GM21529 (cell line): ENCODE results near the gene TESPA1.

Experiments
- ATAC-seq: cut with Tn5 transposase; IDR thresholded peaks from one replicate; pipeline ENCODE4 v1.9.1; 2021; ENCODE audit not compliant: unreplicated experiment

TESPA1 gene

DNA sequence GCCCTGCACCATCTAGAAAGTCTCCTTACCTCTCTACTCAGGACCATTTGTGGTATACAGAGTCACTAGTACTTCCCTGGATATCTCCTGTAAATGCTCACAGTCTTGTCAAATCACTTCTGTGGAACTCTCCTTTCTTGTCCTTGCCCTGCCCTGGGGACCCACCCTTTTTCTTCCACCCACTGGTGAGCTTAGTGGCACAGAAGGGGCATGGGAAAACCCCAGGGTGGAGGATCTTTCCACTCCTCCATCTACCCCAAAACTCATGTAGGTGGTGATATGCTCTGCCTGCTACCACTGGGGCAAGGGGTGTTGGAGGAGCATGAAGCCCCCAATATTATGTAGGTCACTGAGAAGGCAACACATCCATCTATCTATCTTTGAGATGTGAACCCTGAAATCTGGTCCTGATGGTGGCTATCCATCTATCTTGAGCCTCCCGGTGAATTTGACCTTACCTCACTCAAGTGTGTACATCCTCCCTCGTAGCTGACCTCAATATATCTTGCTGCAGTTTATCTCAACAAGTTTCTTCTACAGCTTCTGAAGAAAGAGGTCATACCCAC, 943 bp downstream of the TESPA1 start:
- no peak for ATAC-seq

DNA sequence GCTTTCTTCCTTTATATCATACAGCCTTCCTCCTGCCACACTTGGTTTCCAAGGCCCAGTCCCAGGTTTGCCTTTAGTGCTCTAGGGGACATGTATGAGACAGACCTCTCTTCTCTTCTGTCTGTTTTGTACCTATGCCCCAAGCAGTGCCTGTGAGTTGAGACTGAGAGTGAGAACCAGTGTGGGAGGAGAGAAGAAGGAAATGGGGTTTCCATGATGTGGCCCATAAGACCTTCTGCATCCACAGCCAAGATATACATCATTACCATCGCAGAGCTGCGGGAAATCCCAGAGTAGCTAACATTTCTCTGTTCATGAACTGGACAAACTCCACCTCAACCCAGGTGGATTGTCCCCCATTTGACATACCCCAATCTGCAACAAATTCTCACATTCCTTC, 2.8 kb downstream of the TESPA1 start:
- no peak for ATAC-seq

DNA sequence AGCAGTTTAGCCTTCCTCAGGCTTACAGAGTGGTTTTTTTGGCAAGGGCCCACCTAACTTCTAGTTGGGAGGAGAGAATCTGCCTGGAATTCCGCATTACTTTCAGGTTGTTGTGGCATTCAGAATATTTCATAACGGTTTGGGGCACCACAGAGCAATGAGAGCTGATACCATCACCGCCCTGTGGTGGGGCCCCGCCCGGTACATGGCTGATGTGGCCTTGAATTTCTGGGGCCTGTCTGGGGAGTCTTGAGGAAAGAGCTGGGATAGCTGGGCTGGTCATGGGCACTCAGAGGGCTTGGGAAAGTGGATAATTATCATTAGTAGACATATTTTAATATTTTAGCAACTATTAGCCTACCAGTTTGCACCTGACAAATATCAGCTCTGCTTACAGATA, 4.2 kb downstream of the TESPA1 start:
- no peak for ATAC-seq

DNA sequence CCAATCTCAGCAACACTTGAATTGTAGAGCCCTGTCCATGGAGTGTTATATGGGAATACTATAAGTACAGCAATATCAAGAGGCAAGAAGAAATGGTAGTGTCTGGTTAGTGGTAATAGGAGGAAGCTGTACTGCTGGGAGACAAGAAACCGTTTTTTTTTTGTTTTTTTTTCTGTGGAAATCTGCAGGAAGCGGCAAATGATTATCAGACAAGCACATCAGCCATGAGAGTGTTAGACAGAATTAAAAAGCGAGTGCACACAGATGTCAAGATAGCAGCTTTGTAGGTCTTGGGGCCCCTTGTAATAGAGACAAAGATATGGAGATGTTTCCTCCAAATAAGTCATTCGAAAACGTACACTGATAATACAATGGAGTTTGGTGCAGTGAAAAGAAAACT, 6.7 kb downstream of the TESPA1 start:
- no peak for ATAC-seq

DNA sequence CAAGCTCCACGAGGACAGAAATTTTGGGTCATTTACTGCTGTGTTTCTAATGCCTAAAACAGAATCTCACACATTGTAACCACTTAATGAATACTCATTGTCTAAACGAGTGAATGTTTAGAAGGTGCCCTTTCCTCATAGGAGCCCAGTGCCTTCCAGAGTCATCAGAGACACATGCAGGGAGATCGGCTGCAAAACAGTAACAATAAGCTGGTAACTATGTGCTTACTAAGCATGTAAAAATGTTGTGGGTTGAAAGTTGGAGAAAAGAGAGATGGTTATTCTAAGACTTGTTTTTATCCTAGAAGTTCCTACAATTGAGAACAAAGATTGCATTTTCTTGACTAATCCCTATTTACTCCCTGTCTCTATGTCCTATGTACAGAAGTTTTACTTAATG, 7.4 kb downstream of the TESPA1 start:
- no peak for ATAC-seq

DNA sequence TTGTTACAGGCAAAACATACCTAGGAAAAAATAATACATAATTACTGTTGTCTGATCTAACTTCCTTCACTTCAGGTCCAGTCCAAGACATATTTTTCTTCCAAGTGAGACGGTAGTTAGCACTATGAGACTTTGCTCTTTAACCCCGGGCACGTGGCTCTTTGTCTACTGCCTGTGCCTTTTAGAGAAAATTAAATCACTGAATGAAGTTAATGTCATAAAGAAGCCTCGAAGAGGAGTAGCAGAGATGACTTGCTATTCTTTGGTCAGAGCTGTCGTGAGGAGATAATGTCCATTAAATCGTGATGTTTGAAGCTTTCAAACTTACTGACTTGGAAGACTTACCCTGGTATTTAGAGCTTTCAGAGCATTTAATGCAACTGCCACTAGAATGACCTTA, 8.7 kb downstream of the TESPA1 start:
- no peak for ATAC-seq

DNA sequence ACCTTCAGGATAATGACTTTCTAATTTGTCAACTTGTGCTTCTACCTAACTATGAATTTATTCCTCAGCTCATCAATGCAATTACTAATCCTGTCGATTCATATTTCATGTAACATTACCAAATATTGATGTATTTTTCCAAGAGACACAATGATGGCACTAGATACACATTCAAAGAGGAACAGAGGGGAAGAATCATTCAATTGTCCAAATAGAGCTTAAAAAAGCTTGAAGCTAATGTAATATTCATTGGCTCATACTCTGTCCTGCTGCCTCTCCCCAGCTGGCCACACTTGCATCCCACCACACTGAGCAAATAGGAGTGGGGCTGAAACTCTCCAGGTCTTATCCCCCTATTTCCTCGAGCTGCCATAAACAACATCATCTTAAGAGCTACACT, 9.3 kb downstream of the TESPA1 start:
- ATAC-seq: no peak

DNA sequence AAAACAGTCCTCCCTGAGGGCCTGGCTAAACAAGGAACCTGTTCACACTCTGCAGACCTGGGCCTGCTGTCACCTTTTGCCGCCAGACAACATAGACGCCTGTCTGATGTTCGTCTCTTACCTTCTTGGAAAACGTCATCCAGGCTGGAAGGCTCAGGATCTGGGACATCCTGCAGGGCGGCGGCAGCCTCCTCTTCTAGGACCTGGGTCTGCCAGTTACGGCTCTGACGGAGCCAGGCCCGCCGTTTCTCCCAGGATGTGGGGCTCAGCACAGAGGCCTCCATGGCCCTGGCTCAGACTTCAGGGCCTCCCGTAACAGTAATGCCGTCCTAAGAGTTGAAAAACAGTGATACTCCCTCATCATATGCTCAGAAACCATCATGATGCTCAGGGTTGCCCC, 10.3 kb downstream of the TESPA1 start:
- ATAC-seq: no peak

DNA sequence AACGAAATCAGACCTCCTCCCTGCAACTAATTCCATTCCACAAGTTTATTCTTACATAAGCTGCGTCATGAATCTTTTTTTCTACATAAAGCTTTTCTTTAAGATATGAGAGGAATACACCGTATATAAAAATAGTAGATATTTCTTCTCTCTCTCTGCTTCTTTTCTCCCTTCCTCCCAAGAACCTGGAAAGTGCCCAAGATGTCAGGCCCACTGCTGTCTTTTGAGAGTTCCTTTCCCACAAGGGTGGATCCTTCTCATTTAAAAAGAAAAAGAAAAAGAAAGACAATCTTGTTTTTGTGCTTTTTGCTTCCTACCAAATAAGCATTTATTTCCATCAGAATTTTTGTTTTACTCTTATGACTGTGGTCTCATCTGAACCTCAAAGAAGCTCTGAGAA, 11.0 kb downstream of the TESPA1 start:
- ATAC-seq: no peak

DNA sequence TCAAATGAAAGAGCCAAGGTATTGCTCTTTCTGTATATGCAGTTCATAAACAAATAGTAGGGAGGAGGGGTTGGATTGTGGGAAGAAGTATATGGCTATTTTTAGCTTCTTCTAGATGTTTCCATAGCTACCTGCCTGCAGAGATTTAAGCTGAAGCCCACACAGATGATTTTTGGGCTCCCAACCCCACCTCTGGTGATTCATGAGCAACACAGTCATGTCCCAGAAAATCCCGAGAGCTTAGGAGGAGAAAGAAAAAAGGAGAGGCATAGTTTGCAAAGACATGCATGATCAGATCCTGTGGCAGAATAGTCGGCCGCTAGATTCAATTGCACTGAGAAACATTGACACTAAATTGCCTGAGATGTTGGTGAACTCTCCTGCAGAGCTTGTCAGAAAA, 13.8 kb downstream of the TESPA1 start:
- no peak for ATAC-seq

DNA sequence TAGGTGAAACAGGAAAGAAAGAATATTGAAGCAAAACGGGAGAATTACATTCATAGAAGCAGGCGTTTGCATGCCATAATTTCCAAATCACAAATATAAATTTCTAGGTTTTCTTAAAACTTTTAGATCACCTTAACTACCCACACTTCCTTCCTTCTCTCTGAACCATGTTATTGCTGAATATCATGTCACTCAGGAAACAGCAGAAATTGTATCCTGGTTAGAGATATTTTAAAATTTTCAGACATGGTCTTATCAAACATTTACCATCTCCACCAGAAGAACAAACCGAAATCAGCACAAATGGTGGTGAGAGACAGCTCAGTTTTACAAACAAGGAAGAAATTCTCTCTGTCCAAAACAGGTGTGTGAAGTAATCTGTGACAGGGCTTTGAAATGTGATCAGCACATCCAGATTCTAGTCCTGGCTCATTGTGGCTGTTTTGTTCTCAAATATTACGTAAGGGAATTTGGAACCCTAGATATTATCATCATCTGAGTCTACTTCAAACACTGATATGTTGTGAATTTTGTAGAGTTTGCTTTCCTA, 16.3 kb downstream of the TESPA1 start:
- no peak for ATAC-seq

DNA sequence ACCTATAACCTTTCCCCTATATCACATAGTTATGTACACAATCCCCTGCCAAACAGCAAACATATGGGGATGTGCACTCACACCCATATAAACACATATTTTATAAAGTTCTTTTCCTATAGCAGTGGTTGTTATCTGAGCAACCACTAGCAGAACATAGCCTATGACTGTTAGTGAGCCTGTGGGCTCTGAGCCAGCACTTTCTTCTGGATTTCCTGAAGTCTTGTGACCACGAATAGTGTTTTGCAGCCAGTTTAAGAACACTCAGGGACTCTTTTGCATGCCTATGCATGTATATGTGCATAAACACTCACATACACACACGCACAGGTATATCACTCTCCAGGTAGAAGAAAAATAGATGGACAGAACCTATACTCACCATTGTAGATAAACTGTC, 17.1 kb downstream of the TESPA1 start:
- ATAC-seq: no peak

DNA sequence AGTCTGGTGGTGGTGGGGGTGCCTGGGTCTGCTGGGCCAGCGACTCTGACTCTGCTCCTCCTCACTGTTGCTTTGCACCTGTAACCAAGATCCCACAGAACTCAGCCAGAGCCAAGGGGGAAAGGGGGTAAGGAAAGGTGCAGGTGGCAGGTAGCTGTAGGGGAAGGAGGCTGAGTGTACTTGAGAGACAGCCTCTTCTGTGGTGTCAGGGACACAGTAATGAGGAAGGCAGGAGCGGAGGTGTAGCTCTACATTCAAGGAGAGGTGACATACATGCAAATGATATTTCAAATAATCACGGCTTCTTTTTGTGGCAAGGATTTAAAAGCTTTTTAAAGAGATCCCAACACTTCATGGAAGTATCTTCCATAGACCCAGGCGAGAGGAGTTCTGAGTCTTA, 23.4 kb downstream of the TESPA1 start:
- ATAC-seq: no peak

DNA sequence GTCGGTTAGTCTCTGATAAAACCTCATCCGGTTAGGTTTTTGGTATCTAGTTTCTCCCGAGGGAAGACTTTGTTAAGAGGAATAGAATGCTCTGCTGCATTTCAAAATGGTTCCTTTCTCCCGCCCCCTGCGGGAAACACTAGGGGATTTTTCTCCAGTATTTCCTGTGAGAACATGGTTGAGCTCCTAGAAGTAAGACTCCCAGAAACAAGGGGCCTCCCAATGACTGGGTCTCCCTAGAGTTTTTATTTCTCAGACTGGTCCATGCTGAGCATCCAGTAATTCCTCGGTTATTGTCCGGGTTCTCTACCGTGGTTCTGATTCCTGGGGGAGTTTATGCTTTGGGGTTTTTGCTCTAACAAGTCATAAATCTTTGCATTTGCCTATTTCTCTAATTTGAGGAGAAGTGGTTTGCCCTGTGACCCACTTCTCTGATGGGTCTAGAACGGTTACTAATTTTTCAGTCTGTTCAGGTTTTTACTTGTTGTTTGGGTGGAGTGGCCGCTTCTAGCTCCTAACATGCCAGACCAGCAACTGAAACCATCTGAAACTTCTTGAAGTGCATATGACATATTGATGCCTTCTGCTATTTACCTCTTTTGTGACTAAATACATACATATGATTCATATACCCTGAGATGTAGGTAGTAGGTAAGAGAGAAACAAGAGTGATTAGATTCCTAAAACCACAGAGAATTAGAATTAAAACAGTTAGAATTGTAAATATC, 25.1 kb downstream of the TESPA1 start:
- peak; percentile 75 for ATAC-seq

DNA sequence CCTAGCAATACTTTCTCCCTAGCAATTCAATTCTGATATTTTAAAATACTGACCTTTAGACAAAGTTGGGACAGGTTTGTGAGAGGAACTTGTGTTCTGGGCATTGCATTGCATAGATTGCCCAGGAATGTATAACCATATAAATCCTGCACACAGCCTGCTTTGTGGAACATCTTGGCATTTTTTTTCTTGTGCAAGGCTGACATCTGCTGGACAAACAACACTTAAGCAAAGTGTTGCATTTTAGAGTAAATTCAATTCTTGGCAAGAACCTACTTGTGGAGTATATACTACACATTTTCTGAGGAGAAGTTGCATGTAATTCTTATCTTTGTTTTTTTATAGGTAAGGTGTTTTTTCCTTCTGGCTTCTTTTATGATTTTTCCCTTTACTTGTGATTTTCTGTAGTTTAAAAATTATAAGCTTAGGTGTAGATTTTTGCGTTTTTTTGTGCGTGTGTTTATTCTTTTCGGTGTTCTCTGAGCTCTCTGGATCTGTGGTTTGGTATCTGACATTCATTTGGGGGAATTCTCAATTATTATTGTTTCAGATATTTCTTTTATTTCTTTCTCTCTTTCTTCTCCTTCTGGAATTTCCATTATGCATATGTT, 26.4 kb downstream of the TESPA1 start:
- no peak for ATAC-seq

DNA sequence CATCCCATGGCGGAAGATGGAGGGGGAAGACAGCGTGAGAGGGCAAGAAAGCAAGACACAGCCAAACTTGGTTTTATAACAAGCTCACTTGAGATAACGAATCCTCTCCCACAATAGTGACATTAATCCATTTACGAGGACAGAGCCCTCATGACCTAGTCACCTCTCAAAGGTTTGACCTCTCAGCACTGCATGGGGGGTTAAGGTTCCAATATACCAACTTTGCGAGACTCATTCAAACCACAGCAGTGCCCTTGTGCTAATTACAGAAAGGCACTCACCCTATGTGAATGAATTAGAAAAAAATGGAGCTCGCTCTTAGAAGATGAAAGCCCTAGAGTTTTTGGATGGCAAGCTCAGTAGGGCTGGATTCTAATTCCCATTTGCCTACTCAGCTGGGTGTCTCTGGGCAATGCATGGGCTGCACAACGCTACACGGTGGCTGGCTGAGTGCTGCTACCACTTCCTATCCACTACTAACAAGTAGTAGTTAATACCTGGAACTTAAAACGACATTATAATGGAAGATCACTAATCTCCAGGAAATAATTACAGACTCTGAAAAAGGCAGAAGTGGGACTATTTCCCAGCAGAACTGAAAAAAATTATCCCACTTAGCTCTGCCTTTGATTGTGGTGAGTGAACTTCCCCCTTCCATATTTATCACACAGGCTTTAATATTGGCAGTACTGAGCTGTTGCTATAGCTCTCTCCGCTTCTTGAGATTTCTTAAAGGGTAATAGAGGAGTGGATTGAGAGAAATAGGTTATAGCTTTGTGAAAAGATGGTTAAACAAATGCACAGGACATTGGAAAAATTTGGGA, 27.5 kb downstream of the TESPA1 start:
- no peak for ATAC-seq

DNA sequence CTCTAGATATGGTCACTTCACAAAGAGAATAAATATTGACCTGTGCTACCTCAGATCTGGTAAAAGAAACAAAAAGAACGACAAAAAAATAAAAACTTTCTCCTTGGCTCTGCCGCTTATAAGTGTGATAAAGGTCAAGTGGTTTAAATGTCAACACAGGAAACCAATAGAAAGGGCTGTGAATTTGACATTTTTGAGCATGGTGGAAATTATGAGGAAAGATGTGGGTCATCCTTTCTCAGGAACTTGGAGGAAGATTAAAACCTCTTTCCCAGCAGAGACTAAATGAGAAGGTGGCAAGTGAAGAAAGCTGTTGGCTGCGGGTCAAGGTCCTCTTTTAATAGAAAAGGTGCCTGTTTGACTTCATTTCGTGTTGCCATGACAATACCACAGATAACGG, 28.2 kb downstream of the TESPA1 start:
- ATAC-seq: no peak

DNA sequence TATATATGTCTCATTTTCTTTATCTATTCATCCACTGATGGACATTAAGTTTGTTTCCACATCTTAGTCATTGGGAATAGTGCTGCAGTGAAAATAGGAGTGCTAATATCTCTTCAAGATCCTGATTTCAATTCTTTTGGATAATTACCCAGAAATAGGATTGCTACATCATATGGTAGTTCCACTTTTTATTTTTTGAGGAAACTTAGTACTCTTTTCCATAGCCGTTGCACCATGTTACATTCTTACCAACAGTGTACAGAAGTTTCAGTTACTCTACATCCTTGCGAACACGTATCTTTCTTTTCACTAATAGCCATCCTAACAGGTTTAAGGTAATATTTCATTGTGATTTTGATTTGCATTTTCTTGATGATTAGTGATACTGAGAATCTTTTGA, 29.8 kb downstream of the TESPA1 start:
- ATAC-seq: no peak

DNA sequence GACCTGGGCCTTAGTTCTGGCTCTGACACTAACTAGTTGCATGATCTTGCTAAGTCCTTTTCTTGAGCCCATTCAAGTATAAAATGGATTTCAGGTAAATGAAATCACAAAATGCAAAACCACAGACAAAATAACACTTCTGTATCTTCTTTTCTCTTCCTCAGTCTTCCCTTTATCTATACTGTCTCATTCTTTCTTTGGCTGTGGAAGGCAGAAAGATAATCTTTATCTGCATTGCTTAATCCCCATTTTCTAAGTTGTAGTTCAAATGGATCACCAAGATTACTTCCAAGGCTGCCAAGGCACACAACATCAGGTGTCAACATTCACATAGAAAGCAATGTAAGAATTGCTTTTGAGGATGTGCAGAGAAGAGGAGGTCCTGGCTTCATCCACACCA, 30.3 kb downstream of the TESPA1 start:
- no peak for ATAC-seq

DNA sequence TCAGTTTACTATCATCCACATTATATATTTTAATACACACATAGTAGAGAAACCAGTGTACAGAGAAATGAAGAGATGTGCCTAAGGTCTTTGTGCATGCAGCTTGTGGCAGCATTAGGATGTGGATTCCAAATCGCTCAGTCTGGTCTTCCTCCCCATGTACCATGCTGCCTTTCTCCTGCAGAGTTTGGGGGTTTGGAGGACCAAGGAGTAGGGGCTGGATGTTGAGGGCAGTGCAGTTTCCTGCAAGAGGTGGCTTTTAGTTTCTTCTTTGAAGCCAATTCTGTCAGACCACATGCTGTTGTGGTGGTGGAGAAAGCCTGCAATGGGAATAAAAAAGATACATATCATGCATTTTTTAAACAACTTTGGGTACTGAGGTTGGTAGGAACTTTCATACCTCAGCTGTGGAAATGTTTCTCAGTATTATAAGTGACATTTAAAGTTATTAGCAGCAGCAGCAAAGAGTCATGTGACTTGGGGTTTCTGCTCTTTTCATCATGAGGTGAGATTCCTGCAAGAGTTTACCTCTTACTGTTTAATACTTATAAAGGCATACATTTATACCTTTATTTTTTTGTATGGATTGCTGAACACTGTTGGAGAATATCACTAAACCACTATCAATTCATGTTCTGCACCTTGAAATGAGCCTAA, 34.4 kb downstream of the TESPA1 start:
- ATAC-seq: no peak

DNA sequence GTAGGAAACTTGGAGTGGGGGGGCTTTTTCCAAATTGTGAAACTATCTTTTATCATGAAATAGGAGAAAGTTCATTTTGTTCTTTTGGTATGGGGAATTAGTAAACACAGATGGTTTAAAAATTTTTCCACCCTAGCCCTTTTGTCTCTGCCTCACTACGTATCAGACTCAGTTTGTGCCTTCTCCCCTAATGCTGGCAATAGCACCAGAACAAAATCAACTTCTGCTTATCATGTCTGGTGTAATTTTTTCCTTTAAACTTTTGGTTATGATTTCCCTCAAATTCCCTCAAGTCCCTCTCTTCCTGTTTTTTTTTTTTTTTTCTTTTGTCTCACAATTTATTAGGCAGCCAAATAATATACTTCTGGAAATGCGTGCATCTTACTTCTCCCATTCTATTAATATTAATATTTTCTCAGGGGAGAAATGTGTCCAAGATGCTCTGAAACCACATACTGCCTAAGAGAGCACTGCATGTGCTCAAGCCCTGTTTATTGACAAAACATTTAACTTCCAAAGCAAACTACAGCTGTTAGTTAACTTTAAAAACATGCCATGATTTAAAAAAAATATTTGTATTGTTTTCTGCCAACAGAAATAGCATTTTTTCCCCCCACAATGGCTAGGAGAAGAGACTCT, 35.4 kb downstream of the TESPA1 start:
- ATAC-seq: no peak
